ENCODE measurements around the gene TMEM179.

TMEM179 gene

DNA sequence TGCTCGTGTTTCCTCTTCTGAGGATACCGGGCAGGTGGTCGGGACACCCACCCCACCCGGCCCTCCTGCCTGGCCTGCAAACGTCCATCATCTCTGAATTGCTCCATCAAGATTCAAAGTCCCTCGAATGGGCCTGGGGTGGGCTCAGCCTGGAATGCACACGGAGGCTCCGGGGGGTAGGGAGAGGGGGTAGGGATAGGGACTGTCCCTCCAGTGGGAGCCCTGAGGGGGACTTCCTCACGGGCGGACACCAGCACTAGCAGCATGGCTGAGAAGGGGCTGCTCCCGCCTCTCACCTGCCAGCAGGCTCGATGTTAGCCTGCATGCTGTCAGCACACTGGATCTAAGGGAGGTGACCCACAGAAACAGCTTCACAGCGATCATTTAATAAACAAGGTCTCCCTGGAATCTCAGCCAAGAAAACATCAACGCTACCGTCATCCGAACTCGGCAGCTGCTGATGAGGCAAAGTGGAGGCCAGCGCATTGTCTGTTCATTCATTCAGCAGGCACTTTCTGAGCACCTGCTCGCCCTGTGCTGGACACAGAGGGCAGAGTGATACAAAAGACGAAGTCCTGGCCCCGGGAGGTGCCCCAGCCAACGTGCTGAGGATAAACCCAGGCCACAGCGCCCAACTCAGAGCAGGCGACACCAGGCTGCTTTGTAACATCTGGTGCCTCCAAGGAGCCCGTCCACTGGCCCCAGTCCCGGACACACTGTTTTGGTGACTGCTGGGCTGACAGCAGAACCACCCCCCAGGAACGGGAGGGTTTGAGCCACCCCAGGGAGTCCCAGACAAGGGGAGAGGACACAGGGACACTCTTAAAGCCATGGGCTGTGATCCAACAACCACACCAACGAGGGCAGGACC lies 6.3 kb downstream of the TMEM179 start:
- DNase-seq = no peak

DNA sequence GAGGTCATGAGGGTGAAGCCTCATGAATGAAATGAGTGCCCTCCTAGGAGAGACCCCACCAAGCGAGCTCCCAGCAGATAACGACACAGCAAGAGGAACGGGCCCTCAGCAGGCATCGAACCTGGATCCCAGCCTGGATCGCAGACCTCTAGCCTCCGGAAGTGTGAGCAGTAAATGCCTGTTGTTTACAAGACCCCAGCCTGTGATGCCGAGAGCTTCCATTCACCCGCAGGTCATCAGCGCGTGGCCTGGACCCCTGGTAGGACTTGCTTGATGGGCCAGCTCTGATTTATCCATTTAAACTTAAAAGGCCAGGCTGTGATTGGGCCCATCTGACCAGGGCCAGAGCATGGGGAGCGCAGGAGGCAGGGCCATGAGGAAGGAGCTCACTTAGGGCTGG lies 7.0 kb downstream of the TMEM179 start:
- no peak for DNase-seq

DNA sequence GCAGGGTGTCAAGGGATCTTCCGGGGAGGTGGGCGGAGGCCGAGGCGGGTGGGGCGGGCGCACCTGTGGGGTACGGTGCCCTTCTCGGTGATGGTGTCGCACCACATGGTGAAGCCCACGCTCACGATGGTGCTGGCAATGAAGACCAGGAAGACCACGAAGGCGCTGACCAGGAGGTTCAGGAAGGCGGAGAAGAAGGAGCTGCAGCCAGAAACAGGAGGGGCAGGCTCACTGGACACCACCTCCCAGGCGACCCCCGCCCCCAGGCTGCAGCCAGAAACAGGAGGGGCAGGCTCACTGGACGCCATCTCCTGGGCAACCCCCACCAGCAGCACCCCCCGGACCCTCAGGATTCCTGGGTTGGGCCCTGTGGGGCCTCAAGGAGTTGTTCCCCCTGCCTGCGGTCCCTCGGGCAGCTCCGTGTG lies 7.6 kb downstream of the TMEM179 start:
- no peak for DNase-seq

DNA sequence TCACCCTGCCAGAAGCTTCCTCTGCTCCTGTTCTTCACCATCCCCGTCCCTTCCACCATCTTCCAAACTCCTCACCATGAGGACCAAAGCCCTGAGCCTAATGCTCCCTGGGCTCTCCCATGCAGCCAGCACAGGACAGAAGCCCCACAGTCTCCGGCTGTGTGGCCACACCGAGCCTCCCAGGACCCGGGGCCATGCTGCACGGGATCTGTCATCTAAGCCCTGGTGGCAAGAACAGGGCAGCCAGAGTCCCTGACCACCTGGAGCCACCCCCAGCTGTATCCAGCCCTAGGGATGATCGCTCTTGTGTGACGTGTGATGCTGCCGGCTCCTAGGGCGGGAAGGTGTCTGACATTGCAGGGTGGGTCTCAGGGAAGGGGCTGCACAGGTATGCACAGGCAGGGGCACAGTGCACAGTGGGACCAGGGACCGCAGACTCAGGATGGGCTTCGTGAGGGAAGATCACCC lies 8.1 kb downstream of the TMEM179 start:
- no peak for DNase-seq

DNA sequence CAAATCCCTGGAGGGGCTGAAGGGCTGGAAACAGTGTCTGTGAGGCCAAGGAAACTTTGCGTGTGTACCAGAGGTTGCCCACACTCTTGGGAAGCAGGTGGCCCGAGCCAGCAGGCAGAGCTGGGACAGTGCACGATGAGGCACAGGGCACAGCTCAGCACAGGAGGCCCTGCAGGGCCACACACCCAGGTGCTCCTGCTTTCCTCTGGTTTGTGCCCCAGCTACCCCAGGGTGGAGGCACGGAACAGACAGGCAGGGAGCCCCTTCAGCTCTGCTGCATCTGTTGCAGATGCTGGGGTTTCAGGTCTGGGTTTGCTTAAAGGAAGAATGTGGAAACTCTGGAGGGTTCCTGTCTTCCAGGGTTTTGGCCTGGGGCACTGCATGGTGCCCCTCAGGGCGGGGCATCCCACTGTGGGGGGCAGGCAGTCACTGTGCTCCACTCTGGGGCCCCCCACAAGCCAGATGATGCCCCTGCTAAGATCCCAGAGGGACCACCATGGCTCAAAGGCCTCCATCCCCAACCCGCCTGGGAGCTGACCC lies 8.6 kb downstream of the TMEM179 start:
- no peak for DNase-seq

DNA sequence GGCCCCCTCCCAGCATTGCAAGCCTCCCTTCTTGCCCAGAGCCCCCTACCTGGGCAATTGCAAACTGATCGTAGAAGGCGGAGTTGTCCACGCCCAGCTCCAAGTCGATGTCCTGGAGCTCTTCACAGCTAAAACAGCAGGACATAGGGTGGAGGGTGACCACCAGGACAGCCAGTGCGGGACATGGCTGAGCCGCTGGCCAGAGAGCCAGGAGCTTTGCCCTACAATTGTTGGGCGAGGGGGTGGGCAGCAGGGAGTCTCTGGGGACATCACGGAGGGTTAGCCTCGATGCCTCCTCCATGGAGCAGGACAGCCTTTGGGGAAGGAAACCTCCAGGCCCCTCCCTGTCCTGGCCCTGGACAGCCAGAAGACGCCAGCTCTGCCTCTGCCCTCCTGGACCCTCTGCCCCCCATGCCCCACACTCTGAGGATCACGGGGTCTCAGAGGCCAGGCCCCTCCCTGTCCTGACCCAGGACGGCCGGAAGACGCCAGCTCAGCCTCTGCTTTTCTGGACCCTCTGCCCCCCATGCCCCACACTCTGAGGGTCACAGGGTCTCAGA lies 9.4 kb downstream of the TMEM179 start:
- DNase-seq = no peak

DNA sequence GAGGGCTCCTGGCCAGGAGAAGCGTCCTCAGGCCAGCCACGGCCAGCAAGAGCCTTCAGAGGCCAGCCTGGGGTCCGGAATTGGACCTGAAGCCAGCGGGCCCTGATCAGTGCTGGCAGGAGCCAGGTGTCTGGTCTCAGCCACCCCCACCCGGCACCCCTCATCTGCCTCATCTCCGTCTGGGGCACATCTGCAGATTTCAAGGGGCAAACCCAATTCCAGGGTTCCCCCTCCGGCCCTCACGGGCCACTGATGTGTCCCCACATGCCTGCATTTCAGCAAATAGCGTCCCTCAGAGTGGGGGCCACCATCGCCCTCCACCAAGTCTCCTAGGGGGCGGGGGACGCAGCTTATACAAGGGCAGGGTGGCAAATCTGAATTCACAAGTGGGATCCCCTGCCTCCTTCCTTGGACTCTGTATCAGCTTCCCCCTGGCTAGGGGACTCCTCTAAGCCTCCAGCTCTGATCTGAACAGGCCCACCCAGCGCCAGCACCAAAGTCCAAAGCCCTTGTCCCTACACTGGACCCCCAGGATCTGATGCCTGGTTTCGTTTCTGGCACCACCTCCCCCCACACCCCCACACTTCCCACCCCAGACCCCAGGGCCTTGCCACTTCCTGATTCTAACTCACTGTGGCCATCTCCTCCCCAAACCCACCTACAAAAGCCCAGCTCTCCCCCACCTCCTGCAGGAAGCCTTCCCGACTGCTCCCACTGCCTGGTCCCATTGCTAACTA lies 10.1 kb downstream of the TMEM179 start:
- DNase-seq = no peak

DNA sequence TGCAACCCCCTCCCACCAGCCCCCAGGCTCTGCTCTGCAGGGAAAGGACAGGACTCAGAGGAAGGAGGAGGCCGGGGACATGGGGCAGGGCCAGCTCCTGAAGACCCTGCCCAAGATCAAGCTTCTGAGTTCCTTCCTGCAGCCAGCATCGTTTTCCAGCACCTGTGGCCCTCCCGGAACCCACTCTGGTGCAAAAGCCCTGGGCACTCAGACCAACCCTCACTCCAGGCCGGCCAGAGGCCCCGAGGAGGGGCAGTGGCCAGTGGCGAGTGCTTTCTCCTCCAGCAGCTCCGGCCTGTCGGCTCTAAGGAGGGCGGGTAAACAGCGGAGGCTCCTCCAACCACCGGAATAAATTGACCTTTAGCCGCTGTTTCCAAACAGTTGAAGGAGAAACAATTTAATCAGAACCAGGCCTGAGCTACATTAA lies 10.8 kb downstream of the TMEM179 start:
- no peak for DNase-seq

DNA sequence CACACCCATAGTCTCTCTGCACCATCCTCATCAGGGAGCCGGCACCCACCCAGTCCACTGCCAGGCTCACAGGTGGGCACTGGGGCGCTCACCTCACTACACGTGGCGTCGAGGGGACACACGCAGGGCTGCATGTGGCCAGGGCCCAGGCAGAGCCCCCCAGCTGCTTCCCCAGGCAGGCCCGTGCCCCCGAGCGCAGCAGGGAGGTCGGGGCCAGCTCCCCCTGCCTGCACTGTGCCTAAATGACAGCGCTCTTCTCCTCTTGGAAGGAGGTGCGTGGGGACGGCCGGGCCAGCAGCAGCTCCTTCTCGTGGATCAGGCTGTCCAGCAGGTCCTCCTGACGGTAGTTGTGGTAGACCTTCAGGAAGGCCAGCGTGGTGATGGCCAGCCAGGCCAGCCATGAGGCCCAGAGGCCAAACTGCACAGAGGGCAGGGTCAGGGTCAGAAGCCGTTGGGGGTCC lies 11.3 kb downstream of the TMEM179 start:
- no peak for DNase-seq

DNA sequence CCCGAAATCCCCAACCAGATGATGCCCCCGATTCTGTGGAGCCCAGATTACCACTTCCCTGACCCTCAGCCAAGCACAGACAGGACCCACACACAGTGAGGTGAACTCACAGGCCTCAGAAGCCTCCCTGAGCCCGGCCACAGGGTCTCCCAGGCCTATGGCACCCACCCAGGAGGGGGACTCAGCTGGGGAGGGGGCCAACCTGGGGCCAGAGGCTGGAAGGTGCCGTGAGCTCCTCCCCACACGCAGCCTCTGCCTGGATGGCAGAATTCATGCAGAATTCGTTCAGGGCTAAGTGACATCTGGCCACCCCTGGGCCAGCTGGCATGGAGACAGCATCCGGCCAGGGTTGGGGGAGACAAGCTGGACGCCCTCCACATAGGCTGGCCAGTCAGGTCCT lies 11.8 kb downstream of the TMEM179 start:
- no peak for DNase-seq

DNA sequence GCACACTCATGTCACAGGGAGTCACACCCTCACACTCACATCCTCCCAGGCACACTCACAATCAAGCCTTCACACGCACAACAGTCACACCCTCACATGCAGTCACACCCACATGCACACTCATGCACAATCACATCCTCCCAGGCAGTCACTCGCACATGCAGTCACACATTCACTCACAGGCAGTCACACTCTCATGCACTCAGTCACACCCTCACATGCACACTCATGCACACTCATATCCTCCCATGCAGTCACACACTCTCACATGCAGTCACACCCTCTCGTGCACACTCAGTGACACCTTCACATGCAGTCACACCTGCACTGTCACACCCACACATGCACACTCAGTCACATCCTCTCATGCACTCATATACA lies 12.3 kb downstream of the TMEM179 start:
- no peak for DNase-seq

DNA sequence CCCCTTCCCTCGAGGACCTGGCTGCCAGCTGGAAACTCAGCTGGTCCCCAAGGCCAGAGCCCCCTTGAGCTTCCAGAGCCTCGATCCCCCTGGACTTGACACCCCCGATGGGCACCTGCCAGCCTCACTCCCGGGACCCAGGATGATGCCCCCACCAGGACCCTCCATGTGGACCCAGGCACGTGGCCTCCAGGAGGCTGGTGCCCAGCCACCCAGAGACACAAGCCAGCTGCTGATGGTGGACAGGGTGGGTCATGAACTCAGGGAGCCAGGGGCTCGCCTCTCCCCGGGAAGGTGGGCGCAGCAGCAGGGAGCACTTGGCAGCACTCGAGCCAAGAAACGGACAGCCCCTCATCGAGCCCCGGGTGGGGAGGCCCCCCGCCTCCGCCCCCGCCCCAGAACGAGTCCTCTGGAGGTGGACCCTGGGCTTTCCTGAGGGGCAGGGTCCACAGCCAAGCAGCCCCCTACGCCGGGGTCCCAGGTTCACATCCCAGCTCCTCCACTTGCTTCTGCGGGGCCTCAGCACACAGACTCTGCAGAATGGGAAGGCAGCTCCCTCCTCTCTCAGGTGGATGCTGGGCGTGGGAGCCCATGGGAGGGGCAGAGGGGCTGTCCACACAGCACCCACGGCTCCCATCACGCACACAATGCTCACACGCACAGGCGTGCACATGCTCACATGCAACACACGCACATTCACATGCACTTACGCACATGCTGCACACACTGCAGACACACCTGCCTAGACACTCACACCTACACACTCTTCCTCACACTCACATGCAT lies 12.9 kb downstream of the TMEM179 start:
- no peak for DNase-seq

DNA sequence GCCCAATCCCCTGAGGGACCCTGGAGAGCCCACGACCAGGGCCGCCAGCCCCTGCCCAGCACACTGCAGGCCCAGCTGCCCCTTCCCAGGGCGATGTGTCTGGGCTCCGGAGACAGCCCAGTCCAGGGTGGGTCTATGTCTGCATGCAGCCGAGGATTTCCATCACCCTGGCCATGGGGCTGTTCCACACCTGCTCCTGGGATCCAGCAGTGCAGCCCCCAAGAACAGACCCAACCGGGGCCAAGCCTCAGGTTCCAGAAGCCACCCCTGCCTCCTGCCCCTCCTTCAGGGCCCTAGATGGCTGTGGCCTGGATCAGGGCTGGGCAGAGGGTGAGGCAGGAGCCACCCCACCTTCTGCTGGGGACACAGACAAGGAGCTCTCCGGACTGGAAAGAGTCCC lies 13.5 kb downstream of the TMEM179 start:
- DNase-seq = no peak

DNA sequence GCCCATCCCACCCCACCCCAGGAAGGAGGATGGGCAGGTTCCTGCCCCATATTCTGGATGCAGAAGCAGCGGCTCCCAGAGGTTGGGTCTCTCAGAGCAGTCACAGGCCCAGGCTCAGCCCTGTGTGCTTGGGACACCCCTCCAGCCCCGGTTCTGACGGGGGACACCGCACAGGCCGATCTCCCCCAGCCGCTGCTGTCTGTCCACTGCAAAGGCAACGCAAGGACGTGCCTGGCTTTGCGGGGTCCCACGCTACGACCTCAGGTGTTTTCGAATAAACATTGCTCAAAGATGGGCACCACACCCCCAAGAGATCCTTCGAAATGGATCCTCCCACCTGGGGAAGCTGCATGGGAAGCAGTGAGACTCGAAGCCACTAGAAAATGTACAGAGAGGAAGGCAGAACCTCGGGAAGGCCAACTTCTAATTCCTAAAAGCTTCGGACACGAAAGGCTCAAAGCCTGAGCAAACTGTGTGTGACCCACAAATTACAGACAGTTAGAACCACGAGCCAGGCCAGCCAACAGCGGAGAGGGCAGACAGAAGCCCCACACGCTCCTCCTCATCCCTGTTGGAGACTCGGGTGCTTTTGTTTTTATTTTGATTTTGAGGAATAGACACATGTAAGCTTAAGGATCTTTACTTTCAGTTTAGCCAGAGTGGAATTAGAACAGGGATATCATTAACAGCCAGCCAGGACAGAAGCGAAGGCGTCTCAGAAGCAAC lies 14.2 kb downstream of the TMEM179 start:
- no peak for DNase-seq

DNA sequence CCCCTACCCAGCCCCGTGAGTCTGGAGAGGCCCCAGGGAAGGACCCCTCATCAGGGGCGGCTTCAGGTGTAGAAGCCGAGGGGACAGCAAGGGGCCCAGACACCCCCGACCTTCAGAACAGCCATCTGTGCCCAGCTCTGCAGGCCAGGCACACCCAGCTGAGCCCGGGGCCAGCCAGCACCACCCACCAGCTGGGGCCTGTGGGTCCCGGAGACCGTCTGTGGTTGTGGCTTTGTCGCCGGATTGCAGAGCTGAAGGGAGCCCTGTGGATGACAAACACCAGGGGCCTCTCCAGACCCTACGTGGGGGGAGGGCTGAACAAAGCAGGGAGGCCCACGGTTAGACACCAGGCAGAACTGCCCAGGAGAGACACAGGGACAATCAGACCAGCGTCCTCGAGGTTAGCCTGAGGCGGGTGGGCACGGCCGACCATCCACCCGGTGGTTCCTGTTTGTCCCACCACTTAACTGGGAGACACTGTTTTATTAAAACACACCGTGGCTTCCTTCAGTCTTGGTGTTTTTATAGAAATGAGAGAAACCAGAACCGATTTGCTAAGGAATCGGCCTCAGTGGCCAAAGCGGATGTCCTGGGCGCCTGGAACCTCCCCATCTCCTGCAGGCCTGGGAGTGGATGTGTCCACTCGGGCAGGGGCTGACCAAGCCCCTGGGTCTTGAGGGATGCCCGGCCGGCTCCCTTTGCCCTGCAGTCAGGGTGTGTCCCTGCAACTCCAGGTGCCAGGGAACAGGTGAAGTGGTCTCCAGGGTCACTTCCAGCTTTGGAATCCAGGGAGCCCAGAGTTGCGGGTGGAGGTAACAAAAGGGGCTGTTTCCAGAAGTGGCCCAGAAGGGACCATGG lies 15.0 kb downstream of the TMEM179 start:
- DNase-seq = no peak

DNA sequence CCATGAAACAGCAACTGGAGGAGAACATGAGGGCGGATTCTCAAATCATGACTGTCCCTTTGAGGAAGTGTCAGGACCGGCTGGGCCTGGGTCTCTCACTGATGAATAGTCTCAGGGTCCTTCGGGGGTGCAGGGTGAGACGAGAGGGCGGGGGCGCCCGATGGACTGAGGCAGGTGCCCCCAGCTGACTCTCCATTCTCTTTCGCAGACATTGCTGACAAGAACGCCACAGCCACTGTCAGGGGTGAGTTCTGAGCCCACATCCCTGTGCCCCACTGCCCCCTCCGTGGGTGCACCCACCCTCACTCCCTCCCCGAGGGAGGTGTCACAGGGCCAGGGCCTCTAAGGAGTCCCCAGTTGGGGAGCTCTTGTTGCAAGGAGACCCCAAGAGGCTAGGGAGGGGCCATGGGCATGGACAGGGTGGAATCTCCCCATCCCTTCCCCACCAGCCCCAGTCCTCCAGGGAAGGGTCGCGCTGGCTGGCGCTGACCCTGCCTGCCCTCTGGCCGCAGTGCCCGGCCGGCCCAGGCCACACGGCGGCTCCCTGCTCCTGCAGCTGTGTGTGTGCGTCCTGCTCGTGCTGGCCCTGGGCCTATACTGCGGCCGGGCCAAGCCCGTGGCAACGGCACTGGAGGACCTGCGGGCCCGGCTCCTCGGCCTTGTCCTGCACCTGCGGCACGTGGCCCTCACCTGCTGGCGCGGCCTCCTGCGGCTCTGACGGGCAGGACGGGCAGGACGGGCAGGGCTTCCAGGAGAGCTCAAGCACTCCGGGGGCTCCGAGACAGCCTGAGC lies 16.3 kb downstream of the TMEM179 start:
- no peak for DNase-seq

DNA sequence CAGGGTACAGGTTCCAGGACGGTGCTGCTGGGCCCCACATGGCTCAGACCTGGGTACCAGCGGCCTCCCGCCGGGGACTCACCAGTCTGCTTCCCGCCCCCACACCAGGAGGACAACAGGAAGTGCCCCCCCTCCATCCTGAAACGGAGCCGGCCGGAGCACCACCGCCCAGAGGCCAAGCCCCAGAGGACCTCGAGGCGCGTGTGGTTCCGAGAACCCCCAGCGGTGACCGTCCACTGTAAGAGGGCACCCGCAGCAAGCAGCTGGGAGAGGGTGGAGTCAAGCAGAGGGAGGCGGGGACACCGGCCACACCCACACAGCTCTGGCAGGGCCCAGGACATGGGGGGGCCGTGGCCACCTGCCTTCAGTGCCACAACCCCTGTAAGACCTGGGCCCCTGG lies 16.9 kb downstream of the TMEM179 start:
- no peak for DNase-seq

DNA sequence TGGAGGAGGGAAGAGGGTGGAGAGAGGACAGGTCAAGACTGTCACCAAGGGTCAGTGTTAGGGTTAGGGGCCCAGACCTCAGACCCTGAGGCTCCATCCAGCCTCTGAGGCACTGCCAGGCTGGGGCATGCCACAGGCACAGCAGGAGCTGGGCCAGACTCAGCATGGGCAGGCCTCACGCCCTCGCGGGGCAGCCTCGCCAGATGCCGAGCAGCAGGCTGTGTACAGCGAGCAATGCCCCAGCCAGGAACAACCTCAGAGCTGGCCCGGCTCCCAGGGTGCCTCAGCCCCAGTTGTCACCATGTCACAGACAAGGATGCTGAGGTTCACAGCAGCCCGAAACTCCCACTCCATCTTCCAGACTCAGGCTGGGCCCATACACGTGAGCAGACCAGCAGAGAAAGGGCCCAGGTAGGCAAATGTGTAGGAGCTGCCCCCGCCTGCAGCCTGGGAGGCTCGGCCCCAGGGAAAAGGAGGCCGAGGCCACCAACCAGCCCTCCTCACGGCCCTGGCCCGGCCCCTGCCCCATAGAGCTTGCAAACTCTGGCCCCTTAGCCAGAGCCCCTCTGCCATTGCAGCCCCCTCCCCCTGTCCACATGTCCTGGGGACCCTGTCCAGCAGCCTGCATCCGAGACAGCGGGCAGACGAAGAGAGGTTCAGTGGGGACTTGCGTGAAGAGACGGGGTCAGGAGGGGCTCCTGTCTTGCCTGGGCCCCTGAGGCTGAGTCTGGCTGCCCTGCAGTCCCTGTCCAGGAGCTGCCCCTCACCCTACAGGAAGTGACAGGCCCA lies 17.5 kb downstream of the TMEM179 start:
- no peak for DNase-seq

All from NCI-H526 treated with DMSO at 0.1 percent for 48 hours (cell line).